ENCODE data around the gene SST.

GRCh38 chr3:187706971-187707370 lies 36.8 kb upstream of the SST start:
- TF ChIP-seq CTCF (conservative IDR thresholded peaks at IDR 0.05) = no peak
- no peak for TF ChIP-seq ZFX (IDR thresholded peaks at IDR 0.05)
